ENCODE results near the gene RELA.
"Not testable (repeated sequence)": the region's sequence is repeated elsewhere in the genome, so short reads cannot be mapped to it uniquely, and the experiment has no call there.

RELA gene

DNA sequence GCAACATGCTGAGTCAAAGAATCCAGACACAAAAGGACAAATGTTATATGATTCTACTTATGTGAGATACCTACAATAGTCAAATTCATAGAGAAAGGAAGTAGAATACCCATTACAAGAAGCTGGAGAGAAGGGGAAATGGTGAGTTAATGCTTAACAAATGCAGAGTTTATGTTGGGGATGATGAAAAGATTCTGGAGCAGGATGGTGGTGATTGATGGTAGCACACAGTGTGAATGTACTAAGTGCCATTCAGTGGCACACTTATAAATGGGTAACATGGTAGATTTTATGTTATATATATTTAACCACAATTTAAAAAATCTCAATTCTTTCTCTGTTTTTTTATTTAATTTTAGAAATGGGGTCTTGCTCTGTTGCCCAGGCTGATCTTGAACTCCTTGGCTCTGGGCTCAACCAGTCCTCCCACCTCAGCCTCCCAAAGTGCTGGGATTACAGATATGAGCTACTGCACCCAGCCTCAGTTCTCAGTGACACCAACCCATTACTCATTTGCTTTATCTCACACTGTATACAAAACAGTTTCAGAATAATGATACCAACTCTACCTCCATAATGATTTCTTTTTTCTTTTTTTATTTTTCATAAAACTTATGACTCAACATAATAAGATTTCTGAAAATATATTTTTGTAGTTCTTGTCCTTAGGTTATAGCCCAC lies 9.6 kb upstream of the RELA start:
- no peak for DNase-seq (ENCODE audit: low spot score)

- DNase-seq (ENCODE audit: low spot score): peak; percentile 56
Observed at GRCh38 chr11:65663639-65664200, 1.0 kb upstream of the RELA start.

DNA sequence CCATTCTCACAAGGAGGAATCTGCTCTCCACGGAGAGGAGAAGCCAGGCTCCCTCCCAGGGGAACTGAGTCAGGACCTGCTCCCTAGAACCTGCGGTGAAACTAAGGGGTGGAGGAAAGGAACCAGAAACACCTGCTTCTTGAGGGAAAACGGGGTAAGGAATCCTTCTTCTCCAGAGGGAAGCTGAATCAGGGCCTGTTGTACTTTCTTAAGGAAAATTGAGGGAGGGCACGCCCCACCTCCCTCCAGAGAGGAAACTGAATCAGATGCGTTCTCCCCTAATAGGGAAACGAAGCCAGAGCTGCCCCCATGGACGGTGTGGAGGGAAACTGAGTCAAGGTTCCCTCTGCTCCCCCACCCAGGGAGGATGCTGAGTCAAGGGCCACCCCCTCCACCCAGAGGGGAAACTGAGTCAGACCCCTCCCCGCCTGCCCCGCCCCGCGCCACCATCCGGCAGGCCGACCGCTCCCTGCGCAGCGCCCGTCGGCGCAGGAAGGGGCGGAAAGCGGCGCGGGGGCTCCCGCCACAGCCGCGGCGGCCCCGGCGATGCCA lies 393 bp downstream of the RELA start:
- no peak for DNase-seq (ENCODE audit: low spot score)

GRCh38 chr11:65661599-65662246 lies 993 bp downstream of the RELA start:
- DNase-seq (ENCODE audit: low spot score): no peak

GRCh38 chr11:65660908-65661307 lies 1.8 kb downstream of the RELA start:
- DNase-seq (ENCODE audit: low spot score): not testable (repeated sequence)

DNA sequence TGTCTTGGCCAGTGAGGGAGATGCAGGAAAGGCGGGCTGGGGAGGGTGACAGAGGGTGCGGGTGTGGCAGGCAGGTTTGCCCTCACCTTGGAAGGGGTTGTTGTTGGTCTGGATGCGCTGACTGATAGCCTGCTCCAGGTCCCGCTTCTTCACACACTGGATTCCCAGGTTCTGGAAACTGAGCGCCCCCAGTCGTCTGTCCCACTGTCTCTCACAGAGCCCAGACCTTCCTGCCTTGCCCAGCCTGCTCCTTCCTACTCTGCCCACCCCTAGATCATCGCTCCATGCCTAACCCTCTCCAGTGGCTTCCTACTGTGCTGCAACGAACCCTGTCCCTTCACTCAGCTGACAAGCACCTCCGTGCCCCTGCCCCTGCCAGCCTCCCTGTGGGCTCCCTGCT lies 2.7 kb downstream of the RELA start:
- no peak for DNase-seq (ENCODE audit: low spot score)

DNA sequence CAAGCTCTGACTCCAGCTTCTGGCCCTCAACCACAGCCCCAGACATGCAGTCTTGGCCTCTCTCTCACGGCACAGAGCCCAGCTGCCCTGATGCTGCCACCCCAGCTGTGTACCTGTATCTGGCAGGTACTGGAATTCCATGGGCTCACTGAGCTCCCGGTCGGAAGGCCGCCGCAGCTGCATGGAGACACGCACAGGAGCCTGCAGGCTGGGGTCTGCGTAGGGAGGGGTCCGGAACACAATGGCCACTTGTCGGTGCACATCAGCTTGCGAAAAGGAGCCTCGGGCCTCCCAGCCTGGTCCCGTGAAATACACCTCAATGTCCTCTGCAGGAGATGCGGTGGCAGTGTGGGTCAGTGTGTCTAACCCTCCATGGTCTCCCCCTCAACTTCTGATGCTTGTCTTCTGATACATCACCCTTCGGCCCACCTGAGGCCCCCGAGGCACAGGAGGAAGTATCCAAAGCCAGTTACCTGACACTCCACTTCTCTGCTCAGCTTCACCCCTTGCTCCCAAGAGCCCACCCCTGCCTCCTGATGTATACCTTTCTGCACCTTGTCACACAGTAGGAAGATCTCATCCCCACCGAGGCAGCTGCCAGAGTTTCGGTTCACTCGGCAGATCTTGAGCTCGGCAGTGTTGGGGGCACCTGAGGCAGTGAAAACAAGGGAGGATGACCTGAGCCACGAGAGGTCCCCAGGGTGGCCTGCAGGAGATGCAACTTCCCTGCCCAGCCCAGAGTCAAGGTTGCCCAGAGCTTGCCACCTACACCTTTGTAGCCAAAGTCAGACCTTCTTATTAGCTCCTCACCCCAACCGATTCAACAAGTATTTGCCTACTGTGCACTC lies 4.3 kb downstream of the RELA start:
- DNase-seq (ENCODE audit: low spot score): no peak

DNA sequence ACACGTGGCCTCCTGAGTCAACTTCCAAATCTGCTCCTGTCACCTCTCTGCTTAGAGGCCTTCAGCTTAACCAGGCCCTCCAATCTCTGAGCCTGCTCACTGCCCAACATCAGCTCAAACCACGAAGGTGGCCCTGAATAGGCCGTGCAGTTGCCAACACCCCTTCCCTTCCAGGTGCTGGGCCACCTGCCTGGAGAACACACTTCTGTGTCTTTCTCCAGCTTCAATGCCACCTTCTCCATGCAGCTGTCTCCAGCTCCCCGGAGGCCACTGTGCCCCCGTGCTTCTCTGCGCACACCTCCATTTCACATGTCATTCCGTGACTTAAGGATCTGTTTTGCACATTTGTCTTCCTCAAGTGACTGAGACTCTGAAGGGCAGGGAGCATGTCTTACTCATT lies 5.3 kb downstream of the RELA start:
- DNase-seq (ENCODE audit: low spot score): no peak

DNA sequence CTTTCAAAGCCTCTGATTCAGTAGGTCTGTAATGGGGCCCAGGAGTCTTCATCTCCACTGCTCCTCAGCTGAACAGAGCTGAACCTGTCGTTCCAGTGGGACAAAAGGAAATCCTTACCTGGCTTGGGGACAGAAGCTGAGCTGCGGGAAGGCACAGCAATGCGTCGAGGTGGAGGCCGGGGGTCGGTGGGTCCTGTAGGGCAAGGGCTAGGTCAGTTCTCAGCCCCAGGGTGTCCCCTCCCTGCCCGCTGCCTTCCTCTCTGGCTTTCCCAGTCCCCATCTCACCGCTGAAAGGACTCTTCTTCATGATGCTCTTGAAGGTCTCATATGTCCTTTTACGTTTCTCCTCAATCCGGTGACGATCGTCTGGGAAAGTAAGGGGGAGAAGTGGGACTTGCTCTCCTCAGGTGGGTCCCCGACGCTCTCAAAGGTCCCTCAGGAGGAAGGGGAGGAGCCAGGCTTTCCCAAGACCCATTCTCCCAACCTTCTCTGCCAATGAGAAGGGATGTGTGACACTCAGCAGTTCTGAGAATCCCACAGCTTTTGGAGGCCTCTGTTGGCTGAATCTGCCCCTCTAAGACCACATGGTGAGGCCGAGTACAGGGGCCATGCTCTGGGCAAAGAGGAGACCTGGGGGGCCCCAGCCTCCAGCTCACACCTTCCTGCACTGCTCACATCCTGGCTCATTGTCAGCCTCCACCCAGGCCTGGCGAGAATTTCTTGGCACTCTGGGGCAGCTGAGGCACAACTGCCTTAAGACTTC lies 7.0 kb downstream of the RELA start:
- no peak for DNase-seq (ENCODE audit: low spot score)

- no peak for DNase-seq (ENCODE audit: low spot score)
Observed at GRCh38 chr11:65654375-65655349, 8.1 kb downstream of the RELA start.

DNA sequence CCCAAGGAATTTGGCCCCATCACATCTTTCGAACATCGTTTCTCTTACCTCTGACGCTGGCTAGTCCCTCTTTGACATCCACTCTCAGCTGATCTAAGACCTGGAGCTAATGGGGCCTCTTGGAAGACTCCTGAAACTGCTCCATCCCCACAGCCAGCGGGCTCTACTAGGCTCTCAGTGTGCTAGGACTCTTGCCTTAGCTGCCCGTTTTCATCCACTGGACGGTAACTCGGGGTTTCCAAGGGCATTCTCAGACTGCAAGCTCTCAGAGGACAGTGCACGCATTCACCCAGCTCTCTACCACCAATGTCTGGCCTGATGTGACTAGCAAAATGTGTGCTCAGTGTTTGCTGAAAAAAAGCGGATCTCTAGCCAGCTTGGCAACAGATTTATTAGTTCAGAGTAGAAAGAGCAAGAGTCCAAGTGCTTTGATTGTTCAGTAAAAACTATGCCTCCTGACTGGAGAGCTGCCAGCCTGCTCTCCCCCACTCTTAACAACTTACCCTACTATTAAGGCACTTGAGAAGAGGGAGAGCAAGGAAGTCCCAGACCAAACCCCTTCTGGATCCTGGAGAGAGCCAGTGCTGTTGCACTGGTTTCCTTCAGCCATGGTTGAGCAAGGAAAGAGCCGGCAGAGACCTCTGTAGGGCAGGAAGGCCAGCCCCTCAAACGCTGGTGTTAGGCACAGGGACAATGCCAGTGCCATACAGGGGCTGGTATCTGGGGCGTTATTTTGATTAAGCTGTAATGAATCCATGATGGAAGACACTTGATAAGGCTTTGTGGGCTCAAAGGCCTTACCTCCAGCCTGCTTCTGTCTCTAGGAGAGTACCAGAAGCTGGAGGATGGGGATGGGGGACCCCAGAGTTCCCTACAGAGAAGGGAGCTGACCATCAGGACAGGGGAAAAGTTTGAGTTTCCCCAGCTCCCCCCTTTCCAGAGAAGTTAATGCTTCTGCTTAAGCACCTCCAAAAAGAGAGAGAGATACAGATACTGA lies 9.2 kb downstream of the RELA start:
- no peak for DNase-seq (ENCODE audit: low spot score)

DNA sequence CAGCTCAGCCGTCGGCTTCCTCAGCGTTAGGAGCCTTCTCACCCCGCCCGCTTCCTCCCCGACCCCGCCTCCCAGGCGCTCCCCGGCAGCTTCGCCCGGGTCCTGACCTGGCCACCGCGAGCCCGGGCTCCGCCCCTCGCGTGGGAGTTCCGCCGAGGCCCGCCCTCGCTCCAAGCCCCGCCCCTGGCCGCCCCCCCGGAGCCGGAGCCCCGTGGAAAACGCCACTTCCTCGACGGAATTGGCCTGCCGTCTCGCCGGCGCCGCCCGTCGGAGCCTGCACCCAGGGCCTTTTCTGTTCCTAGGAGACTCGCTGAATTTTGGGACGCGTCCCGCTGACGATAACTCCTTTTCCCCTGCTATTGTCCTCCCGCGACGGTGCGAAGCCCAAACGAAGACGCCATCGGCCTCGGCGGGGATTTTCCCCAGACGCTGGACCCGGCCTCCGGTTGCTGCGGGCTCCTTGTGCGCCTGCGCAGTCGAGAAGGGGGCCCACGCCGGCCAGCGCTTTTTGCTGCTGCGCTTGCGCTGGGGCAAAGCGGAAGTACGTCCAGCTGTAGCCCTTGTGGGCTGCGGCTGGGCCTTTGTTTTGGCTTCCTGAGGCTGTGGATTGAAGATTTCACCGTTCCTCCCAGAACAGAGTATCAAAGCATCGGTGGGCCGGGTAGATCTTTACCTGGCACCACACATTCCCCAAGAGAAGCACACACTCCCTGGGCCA lies 10.0 kb downstream of the RELA start:
- DNase-seq (ENCODE audit: low spot score): peak; percentile 99

DNA sequence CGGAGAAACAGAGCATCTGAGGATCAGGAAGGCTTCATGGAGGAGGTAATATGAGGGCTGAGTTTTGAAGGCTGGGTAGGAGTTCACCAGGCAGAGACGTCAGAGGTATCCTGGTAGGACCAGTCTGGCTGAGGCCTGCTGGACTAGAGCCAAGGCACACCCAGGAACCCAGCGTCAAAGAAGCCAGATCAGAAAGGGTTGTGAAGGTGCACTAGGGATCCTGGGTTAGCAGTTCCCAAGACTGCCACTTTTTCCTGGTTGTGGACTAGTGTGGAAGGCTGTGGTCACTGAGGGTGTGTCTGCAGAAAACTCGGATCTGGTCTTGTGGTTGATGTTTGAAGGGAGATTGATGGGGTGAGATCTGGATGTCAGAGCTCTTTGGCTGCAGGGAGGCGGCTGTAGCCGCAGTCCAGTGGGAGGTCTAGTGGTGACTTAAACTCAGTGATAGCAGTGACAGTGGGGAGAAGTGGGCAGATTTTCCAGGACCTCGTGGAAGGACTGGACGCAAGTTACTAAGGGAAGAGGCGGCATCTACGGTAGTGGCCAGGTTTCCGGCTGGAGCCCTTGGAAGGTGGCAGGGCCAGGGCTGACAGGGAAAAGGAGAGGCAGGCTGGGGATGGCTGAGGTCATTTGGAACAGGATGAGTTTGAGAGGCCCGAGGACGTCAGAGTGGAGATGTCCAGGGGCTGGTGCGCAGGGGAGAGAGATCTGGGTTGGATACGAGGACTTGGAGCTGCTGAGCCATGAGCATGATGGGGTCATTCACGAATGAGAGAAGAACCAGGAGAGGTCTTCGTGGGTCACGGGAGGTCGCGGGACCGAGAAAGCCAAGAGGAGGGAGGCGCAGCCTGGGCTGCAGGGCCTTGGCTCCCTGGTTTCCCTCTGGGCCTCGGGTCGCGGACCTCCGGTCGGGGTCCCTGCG lies 10.9 kb downstream of the RELA start:
- peak; percentile 32 for DNase-seq (ENCODE audit: low spot score)

- no peak for DNase-seq (ENCODE audit: low spot score)
Observed at GRCh38 chr11:65651339-65651588, 11.5 kb downstream of the RELA start.

- no peak for DNase-seq (ENCODE audit: low spot score)
Observed at GRCh38 chr11:65650547-65651338, 12.0 kb downstream of the RELA start.

GRCh38 chr11:65649656-65650546 lies 12.8 kb downstream of the RELA start:
- DNase-seq (ENCODE audit: low spot score): no peak

Data from AG08395 (cell line).